Measurements from ENCODE around the gene C1QTNF1. TPM values are rescaled to one million over a fixed set of nuclear protein-coding genes. Genes with fewer than 3 reads are reported as not detected.
A peak's percentile ranks its signal among the peaks of the same experiment; 100 is the strongest.

The C1QTNF1 gene
- total and polyA plus RNA-seq, 2 experiments from 2014 or later = 9.5 to 13.3 TPM

- H3K4me1 ChIP-seq (ENCODE audit: insufficient read depth) = peaks cover 11% of the 10 kb centered on the region
- no peak for TF ChIP-seq CTCF (IDR thresholded peaks at IDR 0.05; ENCODE audit: poor library complexity)
- no peak for TF ChIP-seq EZH2phosphoT487 (IDR thresholded peaks at IDR 0.05; ENCODE audit: low read depth, severe bottlenecking, unreplicated experiment)
- TF ChIP-seq EZH2 (IDR thresholded peaks at IDR 0.05; ENCODE audit: borderline replicate concordance) = no peak
- H3K27me3 ChIP-seq = no peaks in the 10 kb centered on the region
- DNase-seq (ENCODE audit: low spot score) = no peak
- 88% methylated on average over 9 of the region's 9 CpGs for WGBS (ENCODE audit: low lambda C conversion rate, missing lambda C conversion rate)
- peak overlapping the region; percentile 63 for H3K4me3 ChIP-seq
- H3K36me3 ChIP-seq (replicated peaks; ENCODE audit: insufficient read depth, low read depth) = no peaks in the 10 kb centered on the region
- H4K20me1 ChIP-seq (ENCODE audit: insufficient read depth, poor library complexity, severe bottlenecking) = no peaks in the 10 kb centered on the region
- H3K9me3 ChIP-seq (ENCODE audit: low read depth) = no peaks in the 10 kb centered on the region
- peak overlapping the region; percentile 96 for H3K4me2 ChIP-seq
- H2AFZ ChIP-seq = no peak overlapping the region
- no peak overlapping the region for H3K27ac ChIP-seq
- H3K9me2 ChIP-seq (replicated peaks; ENCODE audit: insufficient read depth) = no peaks in the 10 kb centered on the region
- peaks cover 9% of the 10 kb centered on the region for H3K79me2 ChIP-seq
Observed at GRCh38 chr17:79075861-79076406, 52.0 kb downstream of the C1QTNF1 start.

DNA sequence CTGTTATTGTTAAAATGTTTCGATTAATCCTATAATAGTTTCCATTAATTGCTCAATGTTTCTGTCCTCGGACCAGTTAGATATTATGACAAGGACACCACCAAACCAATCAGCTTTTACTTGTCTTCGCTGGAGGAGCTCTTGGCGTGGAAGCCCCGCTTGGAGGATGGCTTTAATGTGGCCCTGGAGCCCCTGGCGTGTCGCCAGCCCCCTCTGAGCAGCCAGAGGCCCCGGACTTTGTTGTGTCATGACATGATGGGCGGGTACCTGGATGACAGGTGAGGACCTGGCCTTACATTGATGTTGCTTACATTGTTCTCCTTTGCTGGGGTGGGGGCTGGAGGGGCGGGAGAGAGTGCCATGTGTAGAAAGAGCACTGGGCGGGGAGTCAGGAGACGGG is 53.6 kb downstream of the C1QTNF1 start:
- no peak for DNase-seq (ENCODE audit: low spot score)
- no peaks in the 10 kb centered on the region for H3K27me3 ChIP-seq
- H3K4me2 ChIP-seq = no peak overlapping the region
- H3K4me1 ChIP-seq (ENCODE audit: insufficient read depth) = peaks cover 11% of the 10 kb centered on the region
- no peak overlapping the region for H3K27ac ChIP-seq
- no peak overlapping the region for H3K4me3 ChIP-seq
- no peaks in the 10 kb centered on the region for H3K9me2 ChIP-seq (replicated peaks; ENCODE audit: insufficient read depth)
- H2AFZ ChIP-seq = no peak overlapping the region
- H3K79me2 ChIP-seq = peaks cover 9% of the 10 kb centered on the region
- no peaks in the 10 kb centered on the region for H3K9me3 ChIP-seq (ENCODE audit: low read depth)
- no peaks in the 10 kb centered on the region for H4K20me1 ChIP-seq (ENCODE audit: insufficient read depth, poor library complexity, severe bottlenecking)
- 97% methylated on average over 12 of the region's 12 CpGs for WGBS (ENCODE audit: low lambda C conversion rate, missing lambda C conversion rate)
- no peak for TF ChIP-seq CTCF (IDR thresholded peaks at IDR 0.05; ENCODE audit: poor library complexity)
- no peak for TF ChIP-seq EZH2 (IDR thresholded peaks at IDR 0.05; ENCODE audit: borderline replicate concordance)
- TF ChIP-seq EZH2phosphoT487 (IDR thresholded peaks at IDR 0.05; ENCODE audit: low read depth, severe bottlenecking, unreplicated experiment) = no peak
- no peaks in the 10 kb centered on the region for H3K36me3 ChIP-seq (replicated peaks; ENCODE audit: insufficient read depth, low read depth)

GRCh38 chr17:79078476-79079190 is 54.7 kb downstream of the C1QTNF1 start:
- no peak overlapping the region for H3K27ac ChIP-seq
- H3K36me3 ChIP-seq (replicated peaks; ENCODE audit: insufficient read depth, low read depth) = no peaks in the 10 kb centered on the region
- 87% methylated on average over 21 of the region's 21 CpGs for WGBS (ENCODE audit: low lambda C conversion rate, missing lambda C conversion rate)

More at GRCh38 chr17:79078476-79079190, 54.7 kb downstream of the C1QTNF1 start:
- no peak overlapping the region for H3K4me3 ChIP-seq
- no peak for DNase-seq (ENCODE audit: low spot score)
- H3K4me2 ChIP-seq = no peak overlapping the region
- H3K9me3 ChIP-seq (ENCODE audit: low read depth) = no peaks in the 10 kb centered on the region
- no peak overlapping the region for H2AFZ ChIP-seq
- H4K20me1 ChIP-seq (ENCODE audit: insufficient read depth, poor library complexity, severe bottlenecking) = no peaks in the 10 kb centered on the region
- H3K27me3 ChIP-seq = no peaks in the 10 kb centered on the region
- peaks cover 9% of the 10 kb centered on the region for H3K79me2 ChIP-seq
- H3K4me1 ChIP-seq (ENCODE audit: insufficient read depth) = peaks cover 11% of the 10 kb centered on the region
- no peaks in the 10 kb centered on the region for H3K9me2 ChIP-seq (replicated peaks; ENCODE audit: insufficient read depth)
- TF ChIP-seq CTCF (IDR thresholded peaks at IDR 0.05; ENCODE audit: poor library complexity) (no peak), EZH2 (IDR thresholded peaks at IDR 0.05; ENCODE audit: borderline replicate concordance) (no peak), EZH2phosphoT487 (IDR thresholded peaks at IDR 0.05; ENCODE audit: low read depth, severe bottlenecking, unreplicated experiment) (no peak)

All from hepatocyte (in vitro differentiated cells).